ENCODE results near the gene ETV7. TPM values are rescaled to one million over a fixed set of nuclear protein-coding genes. Genes with fewer than 3 reads are reported as not detected.
"Not testable (repeated sequence)": the region's sequence is repeated elsewhere in the genome, so short reads cannot be mapped to it uniquely, and the experiment has no call there.

The ETV7 gene
- total and polyA plus RNA-seq, 7 donors: 0.36 to 11.6 (median 2.9) TPM; not detected in 1

- H3K36me3 ChIP-seq: no peaks in the 10 kb centered on the region
- H3K27me3 ChIP-seq: no peaks in the 10 kb centered on the region
- H3K27ac ChIP-seq: no peak overlapping the region
- H3K4me1 ChIP-seq: peaks cover 0 to 8% (median 7%) of the 10 kb centered on the region in 4 donors
- no peak for DNase-seq
- TF ChIP-seq EP300 (IDR thresholded peaks at IDR 0.05) (no peak), POLR2A (IDR thresholded peaks at IDR 0.05) (no peak), CTCF (IDR thresholded peaks at IDR 0.05) (no peak), POLR2AphosphoS5 (IDR thresholded peaks at IDR 0.05) (no peak)
- H3K9me3 ChIP-seq: no peaks in the 10 kb centered on the region
- intact Hi-C loops (cut with DNase I): no loop called here
- 89 to 92% methylated on average over 1 of the region's 1 CpG for WGBS, 2 donors
- no peak overlapping the region for H3K4me3 ChIP-seq
These were observed 31.8 kb upstream of the ETV7 start for GRCh38 chr6:36419310-36419709.

- intact Hi-C loops (cut with DNase I): no loop called here
- TF ChIP-seq POLR2A (IDR thresholded peaks at IDR 0.05) (no peak), EP300 (IDR thresholded peaks at IDR 0.05) (no peak), CTCF (IDR thresholded peaks at IDR 0.05) (no peak), POLR2AphosphoS5 (IDR thresholded peaks at IDR 0.05) (no peak)
- Histone ChIP-seq H3K4me1 (peaks cover 0 to 8% (median 7%) of the 10 kb centered on the region in 4 donors), H3K36me3 (no peaks in the 10 kb centered on the region), H3K27ac (no peak overlapping the region), H3K27me3 (no peaks in the 10 kb centered on the region), H3K9me3 (peaks cover 0 to 2% (median 0%) of the 10 kb centered on the region in 4 donors), H3K4me3 (no peak overlapping the region)
- 89% methylated on average over 3 of the region's 3 CpGs for WGBS, 2 donors
- no peak for DNase-seq
These were observed 31.1 kb upstream of the ETV7 start for GRCh38 chr6:36418558-36418957.

- intact Hi-C loops (cut with DNase I): no loop called here
- H3K4me1 ChIP-seq: no peaks in the 10 kb centered on the region
- H3K9me3 ChIP-seq: peaks cover 0 to 2% (median 0%) of the 10 kb centered on the region in 4 donors
- H3K27me3 ChIP-seq: no peaks in the 10 kb centered on the region
- 4 to 52% methylated on average over 1 of the region's 1 CpG for WGBS, 2 donors
- no peak overlapping the region for H3K4me3 ChIP-seq
- H3K36me3 ChIP-seq: no peaks in the 10 kb centered on the region
- no peak for DNase-seq
- TF ChIP-seq EP300 (IDR thresholded peaks at IDR 0.05) (no peak), POLR2A (IDR thresholded peaks at IDR 0.05) (no peak), CTCF (IDR thresholded peaks at IDR 0.05) (no peak), POLR2AphosphoS5 (IDR thresholded peaks at IDR 0.05) (no peak)
- no peak overlapping the region for H3K27ac ChIP-seq
These were observed 27.0 kb upstream of the ETV7 start for GRCh38 chr6:36414481-36414880.

- no peak for TF ChIP-seq EP300 (IDR thresholded peaks at IDR 0.05)
- TF ChIP-seq CTCF (IDR thresholded peaks at IDR 0.05): no peak
- TF ChIP-seq POLR2AphosphoS5 (IDR thresholded peaks at IDR 0.05): no peak
- no peak for TF ChIP-seq POLR2A (IDR thresholded peaks at IDR 0.05)
- intact Hi-C loops (cut with DNase I): no loop called here
These were observed 26.3 kb upstream of the ETV7 start for GRCh38 chr6:36413489-36414480.

DNA sequence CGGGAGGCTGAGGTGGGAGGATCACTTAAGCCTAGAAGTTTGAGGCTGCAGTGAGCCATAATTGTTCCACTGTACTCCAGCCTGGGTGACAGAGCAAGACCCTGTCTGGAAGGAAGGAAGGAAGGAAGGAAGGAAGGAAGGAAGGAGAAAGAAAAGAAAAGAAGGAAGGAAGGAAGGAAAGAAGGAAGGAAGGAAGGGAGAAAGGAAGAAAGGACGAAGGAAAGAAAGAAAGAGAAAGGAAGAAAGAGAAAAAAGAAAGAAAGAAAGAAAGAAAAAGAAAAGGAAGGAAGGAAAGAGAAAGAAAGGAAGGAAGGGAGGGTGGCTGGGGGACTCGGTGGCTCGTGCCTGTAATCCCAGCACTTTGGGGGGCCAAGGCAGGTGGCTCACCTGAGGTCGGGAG is 22.2 kb upstream of the ETV7 start:
- H3K4me3 ChIP-seq; intact Hi-C loops (cut with DNase I); H3K27ac ChIP-seq; H3K4me1 ChIP-seq; H3K36me3 ChIP-seq; DNase-seq; H3K27me3 ChIP-seq; H3K9me3 ChIP-seq: not testable (repeated sequence)
- 77 to 89% methylated on average over 5 of the region's 5 CpGs for WGBS, 2 donors

More at GRCh38 chr6:36413489-36414480, 26.3 kb upstream of the ETV7 start:
- Histone ChIP-seq H3K9me3 (peaks cover 0 to 2% (median 0%) of the 10 kb centered on the region in 4 donors), H3K27me3 (no peaks in the 10 kb centered on the region), H3K4me1 (no peaks in the 10 kb centered on the region), H3K36me3 (no peaks in the 10 kb centered on the region), H3K27ac (no peak overlapping the region), H3K4me3 (no peak overlapping the region)
- DNase-seq: no peak
- WGBS, 2 donors: 96 to 97% methylated on average over 4 of the region's 4 CpGs

Data from sigmoid colon (tissue), 7 donors.